Measurements from ENCODE around the gene PTAFR.

- no peak for TF ChIP-seq SUZ12 (IDR thresholded peaks at IDR 0.05; ENCODE audit: extremely low read depth, insufficient read depth, insufficient read length)
- TF ChIP-seq YY1 (IDR thresholded peaks at IDR 0.05; ENCODE audit: insufficient read depth, insufficient read length): no peak
These were observed 32.8 kb downstream of the PTAFR start for GRCh38 chr1:28143496-28144202.
